Hepatocyte (in vitro differentiated cells): Measurements from ENCODE around the gene PRKAG1.

Experiments
- EZH2phosphoT487 ChIP-seq: fragments of 200-600 bp; sonication (generic); IDR thresholded peaks from one replicate; pipeline ENCODE4 v1.6.1; 2018; ENCODE audit warnings: antibody characterized with exemption, mild to moderate bottlenecking, low read depth, moderate library complexity; ENCODE audit not compliant: unreplicated experiment, severe bottlenecking
- TF ChIP-seq, protein P1 (sequence below): fragments of 200-600 bp; sonication (generic); IDR thresholded peaks from 2 replicates; pipeline ENCODE4 v1.5.1; 2016; ENCODE audit warnings: antibody characterized with exemption, mild to moderate bottlenecking; ENCODE audit not compliant: poor library complexity

DNA sequence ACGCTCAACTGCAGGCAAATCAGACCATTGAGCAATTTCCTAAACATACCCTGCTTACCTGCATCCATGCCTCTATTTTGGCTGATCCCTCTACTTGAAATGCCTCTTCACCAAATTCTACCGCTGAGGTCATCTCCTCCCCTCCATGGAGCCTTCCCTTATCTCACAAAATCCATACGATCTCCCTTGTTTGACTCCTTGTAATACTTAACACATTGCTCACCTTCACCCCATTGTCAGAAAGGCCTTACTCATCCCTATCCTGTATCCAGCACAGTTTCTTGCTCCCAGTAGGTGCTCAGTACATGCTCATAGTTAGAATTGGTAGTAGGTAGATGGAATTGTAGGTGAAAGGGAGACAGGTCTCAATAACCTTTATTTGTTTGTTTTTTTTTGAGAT lies 24.8 kb downstream of the PRKAG1 start:
- no peak for TF ChIP-seq EZH2phosphoT487
- TF ChIP-seq, protein P1, sequence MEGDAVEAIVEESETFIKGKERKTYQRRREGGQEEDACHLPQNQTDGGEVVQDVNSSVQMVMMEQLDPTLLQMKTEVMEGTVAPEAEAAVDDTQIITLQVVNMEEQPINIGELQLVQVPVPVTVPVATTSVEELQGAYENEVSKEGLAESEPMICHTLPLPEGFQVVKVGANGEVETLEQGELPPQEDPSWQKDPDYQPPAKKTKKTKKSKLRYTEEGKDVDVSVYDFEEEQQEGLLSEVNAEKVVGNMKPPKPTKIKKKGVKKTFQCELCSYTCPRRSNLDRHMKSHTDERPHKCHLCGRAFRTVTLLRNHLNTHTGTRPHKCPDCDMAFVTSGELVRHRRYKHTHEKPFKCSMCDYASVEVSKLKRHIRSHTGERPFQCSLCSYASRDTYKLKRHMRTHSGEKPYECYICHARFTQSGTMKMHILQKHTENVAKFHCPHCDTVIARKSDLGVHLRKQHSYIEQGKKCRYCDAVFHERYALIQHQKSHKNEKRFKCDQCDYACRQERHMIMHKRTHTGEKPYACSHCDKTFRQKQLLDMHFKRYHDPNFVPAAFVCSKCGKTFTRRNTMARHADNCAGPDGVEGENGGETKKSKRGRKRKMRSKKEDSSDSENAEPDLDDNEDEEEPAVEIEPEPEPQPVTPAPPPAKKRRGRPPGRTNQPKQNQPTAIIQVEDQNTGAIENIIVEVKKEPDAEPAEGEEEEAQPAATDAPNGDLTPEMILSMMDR, result no peak
